HG03139 (cell line): ENCODE data around the gene LENG1.

Experiments
- ATAC-seq: cut with Tn5 transposase; IDR thresholded peaks from one replicate; pipeline ENCODE4 v1.9.1; 2021; ENCODE audit not compliant: unreplicated experiment

LENG1 gene

GRCh38 chr19:54114340-54115108 is 45.0 kb downstream of the LENG1 start:
- no peak for ATAC-seq

- no peak for ATAC-seq
Observed at GRCh38 chr19:54109651-54110050, 49.9 kb downstream of the LENG1 start.

- ATAC-seq, result no peak
Observed at GRCh38 chr19:54108496-54108895, 51.0 kb downstream of the LENG1 start.

GRCh38 chr19:54107876-54108490 is 51.5 kb downstream of the LENG1 start:
- no peak for ATAC-seq

GRCh38 chr19:54106716-54107115 is 52.8 kb downstream of the LENG1 start:
- no peak for ATAC-seq

GRCh38 chr19:54105796-54106195 is 53.7 kb downstream of the LENG1 start:
- ATAC-seq, result no peak
